LHCN-M2 (cell line): ENCODE measurements around the gene ADGRL3. TPM values are rescaled to one million over a fixed set of nuclear protein-coding genes. Genes with fewer than 3 reads are reported as not detected.
A peak's percentile ranks its signal among the peaks of the same experiment; 100 is the strongest.

Experiments used
- DNase-seq: peaks from one replicate; pipeline ENCODE4 v3.0.0-alpha.2; 2012; ENCODE audit warnings: low read depth
- total RNA-seq: library from RNA; depleted of rRNA; stranded (reverse); fragments of >200 nt; gene quantifications from 2 replicates; pipeline ENCODE4 v1.2.3, GENCODE V29; 2014

The ADGRL3 gene
- total RNA-seq, 1 experiment from 2014 or later, result 0.11 TPM

DNA sequence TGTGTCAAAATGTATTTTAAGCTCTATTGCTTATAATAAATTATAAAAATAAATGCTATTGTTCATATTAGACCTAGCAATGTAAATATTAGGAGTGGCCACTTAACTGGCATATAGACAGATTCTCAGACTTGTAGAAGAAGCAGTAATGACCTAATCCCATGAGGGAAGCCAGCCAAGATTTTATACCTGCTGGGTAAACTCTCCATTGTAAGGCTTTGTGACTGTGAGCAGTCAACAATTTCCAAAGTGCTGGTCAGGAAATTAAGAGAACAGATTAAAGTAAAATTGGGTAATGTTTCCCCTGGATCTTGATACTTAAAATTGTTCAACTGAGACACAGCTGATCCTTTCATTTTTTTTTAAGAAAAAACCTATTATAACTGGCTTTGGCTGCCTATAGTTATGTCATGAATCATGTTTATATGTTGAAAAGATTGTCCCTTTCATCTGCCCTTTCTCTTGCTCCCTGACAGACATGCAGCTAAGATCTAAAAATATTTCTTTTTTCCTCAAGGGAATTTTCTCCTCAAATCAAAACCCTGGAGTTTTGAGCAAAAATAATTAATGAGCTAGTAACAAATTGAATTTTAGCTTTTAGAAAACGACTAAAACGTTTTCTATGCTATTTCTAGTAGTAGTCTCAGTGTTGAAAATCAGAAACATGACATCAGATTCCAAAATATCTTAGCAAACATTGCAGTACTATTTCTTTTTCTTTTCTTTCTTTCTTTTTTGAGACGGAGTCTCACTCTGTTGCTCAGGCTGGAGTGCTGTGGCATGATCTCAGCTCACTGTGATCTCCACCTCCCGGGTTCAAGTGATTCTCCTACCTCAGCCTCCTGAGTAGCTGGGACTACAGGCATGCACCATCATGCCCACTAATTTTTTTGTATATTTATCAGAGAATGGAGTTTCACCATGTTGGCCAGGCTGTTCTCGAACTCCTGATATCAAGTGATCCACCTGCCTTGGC lies 77.9 kb downstream of the ADGRL3 start:
- DNase-seq, result no peak

DNA sequence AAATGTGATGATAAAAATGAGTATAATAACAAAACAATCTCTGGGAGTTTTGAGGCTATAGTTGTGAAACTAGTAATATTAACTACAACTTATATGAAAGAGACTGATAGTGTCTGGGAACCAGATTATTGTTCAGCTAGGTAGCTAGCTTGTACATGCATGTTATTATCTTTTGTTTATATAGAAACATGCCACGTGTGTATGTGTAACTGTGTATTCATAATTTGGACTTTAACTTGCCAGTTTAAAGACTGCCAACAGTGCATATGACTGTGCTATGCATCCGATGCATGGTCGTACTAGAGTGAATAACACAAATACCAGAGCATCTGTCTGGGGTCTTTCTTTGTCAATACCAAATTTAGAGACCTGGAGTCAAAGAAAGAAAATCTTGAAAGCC lies 92.2 kb downstream of the ADGRL3 start:
- no peak for DNase-seq

DNA sequence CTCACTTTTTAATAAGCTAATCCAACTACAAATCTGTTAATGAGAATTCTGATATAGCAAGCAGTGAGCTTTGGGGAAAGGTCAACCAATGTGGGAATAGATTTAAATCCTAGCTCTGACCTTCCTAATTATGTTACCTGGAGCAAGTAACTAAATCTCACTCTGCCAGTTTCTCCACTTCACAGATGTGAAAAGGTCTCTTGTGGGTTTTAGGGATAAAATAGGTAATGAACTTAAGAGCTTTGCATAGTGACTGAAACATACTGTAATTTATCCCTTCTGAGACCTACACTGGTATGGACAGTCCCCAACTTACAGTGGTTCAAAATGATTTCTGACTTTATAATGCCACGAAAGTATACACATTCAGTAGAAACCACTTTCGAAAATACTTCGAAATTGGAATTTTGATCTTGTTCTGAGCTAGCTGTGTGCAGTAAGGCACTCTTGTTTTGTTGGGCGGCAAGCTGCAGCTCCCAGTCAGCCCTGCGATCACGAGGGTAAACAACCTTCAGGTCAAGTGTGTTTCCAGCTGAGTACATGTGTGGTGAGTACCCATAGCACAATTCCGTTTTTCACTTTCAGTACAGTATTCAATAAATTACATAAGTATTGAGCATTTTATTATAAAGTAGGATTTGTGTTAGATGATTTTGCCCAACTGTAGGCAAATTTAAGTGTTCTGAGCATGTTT lies 93.7 kb downstream of the ADGRL3 start:
- no peak for DNase-seq

DNA sequence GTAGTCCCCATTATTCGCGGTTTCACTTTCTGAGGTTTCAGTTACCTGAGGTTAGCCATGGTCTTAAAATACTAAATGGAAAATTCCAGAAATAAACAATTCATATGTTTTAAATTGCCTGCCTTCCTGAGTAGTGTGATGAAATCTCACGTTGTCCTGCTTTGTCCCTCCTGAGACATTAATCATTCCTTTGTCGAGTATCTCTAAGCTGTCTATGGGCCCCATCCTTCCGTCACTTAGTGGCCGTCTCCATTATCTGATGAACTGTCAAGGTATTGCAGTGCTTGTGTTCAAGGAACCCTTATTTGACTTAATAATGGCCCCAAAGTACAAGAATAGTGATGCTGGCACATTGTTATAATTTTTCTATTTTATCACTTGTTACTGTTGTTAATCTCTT lies 94.8 kb downstream of the ADGRL3 start:
- no peak for DNase-seq

DNA sequence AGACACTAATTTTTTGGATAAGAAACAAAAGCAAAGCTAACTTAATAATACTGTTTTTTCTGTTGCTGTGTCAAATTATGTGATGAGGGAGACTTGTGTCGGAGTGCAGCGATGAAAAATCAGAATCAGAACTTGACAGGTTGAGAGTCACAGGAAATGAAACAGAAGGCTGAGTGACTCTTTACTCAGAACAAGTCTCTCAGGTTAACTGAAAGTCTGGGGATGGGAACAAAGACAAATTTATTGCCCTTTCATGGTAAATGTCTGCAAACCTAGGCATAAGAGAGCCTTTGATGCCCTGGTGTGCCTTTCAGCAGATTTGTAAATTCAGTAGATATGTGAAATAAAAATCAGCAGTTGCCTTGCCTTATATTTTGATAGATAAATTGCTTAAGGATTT lies 96.0 kb downstream of the ADGRL3 start:
- no peak for DNase-seq

DNA sequence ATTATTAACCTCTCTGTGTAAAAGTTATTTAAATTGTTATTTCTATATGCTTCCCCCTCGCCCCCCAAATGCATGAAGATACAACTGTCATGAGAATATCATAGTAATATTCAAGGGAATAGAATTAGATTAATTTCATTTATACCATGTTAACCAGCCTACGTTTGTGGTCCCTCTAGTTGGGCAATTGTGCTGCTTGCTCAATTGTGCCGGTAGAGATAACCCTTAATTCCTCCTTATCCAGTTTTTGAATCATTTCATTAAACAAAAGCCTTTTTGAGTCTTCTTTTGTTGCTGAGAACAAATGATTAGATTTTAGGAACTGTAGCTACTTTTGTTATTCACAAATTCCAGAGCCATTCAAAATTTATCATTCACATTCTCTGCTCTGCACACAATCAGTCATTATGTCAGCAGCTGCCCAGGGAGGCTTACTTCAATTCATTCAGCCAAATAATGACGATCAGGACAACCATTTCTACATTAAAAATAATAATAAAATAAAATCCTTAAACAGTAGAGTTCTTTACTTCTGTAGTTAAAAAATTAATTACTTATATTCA lies 98.1 kb downstream of the ADGRL3 start:
- no peak for DNase-seq

DNA sequence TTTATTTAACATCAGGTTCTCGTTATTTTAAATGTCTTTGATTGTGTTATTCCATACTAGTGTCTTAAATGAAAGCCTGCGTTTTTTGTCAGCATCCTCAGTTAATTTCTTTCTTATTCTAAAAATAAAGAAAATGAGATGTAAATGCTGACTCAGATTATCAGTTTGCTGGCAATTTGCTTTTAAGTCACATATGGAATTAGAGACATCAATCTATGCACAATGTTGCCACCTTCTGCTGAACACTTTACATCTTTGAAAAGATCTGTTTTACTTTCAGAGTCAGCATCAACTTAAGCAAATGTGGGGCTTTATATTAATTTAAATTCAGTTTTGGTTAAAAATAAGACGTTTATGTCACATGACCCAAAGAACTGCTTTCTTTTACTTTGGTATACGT lies 99.2 kb downstream of the ADGRL3 start:
- DNase-seq, result no peak

DNA sequence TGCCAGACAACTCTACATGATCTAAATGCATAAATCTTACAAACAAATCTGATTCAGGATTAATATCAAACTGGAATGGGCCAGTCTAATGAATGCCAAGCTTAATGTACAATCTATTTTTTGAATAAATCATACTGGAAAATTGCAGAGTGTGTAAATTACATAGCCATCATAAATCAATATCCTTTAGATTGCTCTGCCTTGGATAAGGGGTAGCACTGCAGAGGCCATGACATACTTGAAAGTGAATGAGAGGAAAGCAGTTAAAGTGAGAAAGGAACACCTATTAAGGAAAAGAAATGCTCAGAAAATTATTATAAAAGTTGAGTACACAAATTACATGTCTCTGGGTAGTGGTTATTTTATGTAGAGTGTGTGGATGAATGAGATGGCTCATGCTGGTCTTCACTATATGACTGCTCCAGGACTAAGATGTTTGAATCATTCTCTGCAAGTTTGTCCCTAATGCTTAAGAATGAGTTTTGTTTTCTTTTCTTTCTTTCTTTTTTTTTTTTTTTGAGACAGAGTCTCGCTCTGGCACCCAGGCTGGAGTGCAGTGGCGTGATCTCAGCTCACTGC lies 100.2 kb downstream of the ADGRL3 start:
- no peak for DNase-seq

DNA sequence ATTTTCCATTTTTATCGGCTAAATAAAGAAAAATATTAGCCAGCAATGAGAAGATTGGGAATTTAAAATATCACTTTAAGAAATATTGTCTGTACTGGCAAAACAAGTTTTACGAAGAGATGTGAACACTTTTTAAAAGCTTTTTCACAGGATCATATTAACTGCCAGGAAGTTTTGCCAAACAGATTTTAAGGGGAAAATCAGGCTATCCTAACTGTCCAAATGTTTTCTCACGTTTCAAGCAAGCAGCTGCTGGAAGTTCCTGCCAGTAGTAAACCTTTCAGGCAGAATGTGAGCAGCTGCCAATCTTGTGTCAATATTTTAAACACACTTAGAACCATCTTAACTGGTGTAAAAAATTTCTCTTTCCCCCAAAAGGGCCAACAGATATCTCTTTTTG lies 101.1 kb downstream of the ADGRL3 start:
- DNase-seq, result peak; percentile 30

DNA sequence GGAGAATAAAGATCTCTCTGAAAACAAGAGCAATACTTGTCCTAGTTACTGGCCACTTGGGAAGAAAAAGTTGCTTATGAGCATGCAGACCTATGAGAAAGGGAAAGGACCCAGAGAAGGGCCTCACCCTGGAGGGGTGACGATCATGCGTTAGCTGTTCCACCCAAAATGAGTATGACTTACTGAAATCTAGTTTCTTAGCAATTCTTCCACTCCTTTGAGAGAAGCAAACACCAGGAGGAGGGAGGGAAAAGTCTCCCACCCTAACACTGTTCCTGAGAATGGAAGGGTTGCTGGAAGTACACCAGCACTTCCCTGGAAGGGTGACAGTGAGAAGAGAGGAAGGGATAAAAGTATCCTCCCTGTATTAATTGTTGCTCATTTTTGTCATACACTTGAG lies 107.9 kb downstream of the ADGRL3 start:
- no peak for DNase-seq

DNA sequence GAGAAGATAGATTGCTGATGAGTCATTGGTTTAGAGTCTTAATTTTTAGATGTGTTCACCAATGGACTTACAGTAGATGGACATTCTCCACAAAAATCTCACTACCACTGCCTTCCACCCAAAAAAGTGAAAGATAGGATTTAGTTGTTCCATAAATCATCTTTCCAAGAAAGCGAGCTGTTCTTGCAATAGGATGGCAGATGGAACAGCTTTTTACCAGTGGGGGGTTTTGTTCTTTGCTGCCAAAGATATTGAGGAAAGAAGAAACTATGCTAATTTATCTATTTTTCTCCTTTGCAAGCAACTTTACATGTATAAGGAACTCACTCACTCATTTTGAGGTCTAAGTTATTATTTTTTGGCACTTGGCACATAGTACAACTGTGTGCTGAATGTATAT lies 109.5 kb downstream of the ADGRL3 start:
- DNase-seq, result no peak

DNA sequence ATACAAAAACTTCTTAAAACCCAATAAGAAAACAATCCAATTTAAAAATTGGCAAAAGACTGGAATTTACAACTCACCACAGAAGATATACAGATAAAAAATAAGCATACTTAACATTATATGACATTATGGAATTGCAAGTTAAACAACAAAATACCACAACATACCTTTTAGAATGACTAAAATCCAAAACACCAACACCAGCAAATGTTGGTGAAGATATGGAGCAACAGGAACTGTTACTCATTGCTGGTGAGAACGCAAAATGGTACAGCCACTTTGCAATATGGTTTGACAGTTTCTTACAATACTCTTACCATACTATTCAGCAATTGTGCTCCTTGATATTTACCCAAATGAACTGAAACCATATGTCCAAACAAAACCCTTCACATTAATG lies 112.4 kb downstream of the ADGRL3 start:
- no peak for DNase-seq

DNA sequence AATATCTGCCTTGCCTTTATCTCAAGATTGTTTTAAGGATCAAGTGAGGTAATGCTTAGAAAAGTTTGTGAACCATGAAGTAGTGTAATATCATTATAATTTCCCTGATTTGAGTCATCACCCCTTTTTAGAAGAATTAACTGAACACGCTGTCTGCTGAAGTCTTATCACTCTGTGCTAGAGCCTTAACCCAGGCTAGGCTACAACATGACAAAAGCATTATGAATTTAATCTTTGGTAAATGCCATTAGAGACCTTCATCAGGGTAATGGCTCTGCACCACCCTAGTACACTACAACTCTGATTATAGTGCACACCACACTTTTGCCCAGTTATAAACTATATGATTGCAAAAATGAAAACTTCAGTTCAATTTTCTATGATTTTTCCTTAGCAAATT lies 118.3 kb downstream of the ADGRL3 start:
- DNase-seq, result no peak

DNA sequence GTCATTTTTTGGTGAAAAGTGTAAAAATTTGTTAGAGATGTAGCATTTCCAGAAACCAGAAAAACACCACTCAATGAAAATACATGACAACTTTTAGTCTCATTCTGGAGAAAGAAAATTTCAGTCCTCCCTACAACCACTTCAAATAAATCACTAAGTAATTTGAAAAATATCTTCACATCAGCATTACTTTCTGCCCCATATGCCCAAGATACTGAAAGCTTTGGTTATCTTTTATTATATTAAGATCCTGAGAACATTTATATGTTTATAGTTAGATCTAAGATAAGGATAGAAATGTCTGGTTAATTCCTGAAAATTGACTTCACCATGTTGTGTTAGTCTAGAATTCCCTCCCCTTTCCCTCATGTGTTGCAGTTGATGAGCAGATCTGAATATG lies 119.0 kb downstream of the ADGRL3 start:
- DNase-seq, result no peak

DNA sequence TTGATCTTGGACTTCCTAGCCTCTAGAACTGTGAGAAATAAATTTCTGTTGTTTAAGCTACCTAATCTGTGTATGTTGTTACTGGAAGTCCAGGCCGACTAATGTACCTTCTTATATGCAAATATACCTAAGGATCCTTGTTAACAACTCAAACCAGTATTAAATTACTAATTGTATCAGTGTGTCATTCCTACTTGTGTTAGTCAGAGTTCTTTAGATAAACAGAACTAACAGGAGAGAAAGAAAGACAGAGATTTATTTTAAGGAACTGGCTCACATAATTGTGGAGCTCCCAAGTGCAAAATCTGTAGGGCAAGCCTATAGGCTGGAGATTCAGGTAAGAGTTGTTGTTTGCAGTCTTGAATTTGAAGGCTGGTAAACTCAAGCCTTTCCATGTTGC lies 120.0 kb downstream of the ADGRL3 start:
- no peak for DNase-seq

DNA sequence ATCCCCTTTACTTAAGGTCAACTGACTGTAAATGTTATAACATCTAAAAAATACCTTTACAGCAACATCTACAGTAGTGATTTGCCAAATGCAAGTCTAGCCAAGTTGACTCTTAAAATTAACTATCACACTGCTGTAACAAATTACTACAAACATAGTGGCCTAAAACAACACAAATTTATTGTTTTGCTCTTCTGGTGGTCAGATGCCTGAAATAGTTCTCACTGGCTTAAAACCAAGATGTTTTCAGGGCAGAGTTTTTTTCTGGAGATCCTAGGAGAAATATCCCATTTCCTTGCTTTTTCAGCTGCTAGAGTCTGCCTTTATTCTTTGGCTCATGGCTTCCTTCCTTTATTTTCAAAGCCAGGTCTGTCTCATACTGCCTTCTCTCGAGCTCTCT lies 120.5 kb downstream of the ADGRL3 start:
- peak; percentile 16 for DNase-seq

DNA sequence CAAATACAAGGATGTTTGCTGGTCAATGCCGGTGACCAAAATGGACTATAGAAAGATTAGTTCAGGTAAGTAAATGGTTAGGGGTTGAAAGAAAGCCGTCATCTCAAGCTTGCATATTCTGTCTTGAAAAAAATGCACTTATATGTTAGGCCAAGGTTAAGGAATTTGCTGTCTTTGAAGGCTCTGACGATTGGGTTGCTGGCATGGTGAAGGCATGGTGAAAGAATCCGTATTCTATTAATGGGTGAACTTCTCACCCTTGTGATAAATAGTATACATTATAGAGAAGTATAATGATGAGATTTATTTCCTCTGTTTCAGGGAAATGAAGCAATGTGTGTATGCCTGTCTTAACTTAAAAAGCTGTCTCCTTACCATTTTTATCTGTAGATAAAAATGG lies 132.6 kb downstream of the ADGRL3 start:
- DNase-seq, result no peak

DNA sequence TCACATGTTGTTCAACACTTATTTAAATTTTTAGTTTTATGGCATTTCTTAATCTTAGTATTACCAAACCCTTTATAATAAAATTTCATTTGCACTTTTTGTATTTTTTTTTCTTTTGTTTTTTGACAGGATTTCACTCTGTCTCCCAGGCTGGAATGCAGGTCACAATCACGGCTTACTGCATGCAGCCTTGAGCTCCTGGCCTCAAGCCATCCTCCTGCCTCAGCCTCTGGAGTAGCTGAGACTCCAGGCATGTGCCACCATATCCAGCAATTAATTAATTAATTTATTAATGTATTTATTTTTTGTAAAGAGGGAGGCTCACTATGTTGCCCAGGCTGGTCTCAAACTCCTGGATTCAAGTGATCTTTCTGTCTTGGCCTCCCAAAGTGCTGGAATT lies 133.4 kb downstream of the ADGRL3 start:
- no peak for DNase-seq

DNA sequence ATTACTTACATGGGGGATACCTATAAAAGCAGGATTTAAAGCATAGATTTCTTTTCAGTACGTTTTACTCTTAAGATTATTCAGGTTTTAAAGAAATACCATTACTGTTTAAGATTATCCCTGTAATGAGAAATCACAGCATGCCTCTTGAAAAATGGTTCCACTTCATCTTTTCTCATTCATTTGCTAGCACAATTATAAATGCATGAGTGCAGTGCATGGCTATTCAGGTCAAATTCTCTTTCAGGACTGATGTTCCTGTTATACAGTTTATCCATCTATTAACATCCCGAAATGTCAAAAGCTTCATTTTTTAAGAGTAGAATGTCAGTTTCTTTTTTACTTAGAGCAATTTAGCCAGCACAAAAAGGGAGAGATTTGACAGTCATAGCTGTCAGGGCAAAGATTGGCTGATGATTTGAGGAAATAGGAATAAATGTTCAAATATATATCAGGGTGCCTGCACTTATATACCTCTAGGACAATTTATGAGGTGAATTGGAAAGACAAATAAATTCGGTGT lies 135.2 kb downstream of the ADGRL3 start:
- no peak for DNase-seq

DNA sequence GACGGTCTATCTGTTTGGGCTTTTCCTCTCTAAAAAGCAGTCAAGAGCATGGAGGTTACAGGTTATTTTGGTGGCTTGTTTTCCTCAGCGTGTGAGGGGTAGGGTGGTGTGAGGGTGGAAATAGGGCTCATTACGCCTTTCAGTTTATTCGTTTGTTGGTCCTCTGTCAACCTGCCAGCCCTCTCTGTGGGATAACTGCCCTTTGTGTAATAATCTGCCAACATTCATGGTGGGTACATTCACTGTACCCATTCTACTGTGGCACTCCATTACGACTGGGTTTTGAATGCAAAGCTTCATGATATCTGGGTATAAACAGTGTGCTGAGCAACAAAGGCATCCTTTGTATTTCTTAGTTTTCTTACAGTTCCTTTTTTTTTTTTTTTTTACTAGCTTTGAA lies 136.4 kb downstream of the ADGRL3 start:
- DNase-seq, result no peak

DNA sequence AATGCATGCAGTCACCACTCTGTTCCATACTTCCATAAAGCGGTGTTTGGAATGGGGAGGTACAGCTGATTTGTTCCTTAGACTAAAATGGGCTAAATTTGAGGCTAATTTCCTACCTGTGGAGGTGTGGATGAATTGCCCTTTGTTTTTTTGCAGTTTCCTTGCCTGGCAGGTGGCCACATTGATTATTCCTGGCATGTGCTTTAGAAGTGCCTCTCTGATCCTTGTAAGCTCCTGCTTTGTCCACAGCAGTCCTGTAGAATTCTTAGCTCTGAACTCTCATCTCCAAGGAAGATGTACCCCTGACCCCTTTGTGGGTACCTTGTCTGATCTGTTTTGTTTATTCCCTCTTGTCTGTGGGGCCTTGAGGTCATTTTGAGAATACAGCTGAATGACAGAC lies 136.8 kb downstream of the ADGRL3 start:
- no peak for DNase-seq

DNA sequence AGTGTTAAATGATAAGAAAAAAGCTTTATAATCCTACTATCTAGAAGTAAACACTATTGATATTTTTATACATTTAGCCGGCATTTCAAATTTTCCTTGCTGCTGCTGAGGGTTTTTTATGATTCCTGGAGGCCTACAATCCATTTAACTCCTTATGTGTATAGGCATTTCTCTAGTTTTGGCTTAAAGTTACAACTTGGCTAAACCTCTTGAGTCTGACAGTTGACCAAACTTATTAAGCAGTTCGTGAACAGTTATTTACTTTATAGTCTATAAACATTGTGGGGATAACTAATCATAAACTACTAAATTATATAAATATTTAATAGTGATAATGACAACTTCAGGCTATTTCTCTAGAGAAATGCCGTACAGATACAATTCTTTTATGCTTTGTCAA lies 141.9 kb downstream of the ADGRL3 start:
- no peak for DNase-seq
